ENCODE results near the gene LMX1A. TPM values are rescaled to one million over a fixed set of nuclear protein-coding genes. Genes with fewer than 3 reads are reported as not detected.

Gene LMX1A
- total RNA-seq, 1 experiment from 2014 or later: not detected

DNA sequence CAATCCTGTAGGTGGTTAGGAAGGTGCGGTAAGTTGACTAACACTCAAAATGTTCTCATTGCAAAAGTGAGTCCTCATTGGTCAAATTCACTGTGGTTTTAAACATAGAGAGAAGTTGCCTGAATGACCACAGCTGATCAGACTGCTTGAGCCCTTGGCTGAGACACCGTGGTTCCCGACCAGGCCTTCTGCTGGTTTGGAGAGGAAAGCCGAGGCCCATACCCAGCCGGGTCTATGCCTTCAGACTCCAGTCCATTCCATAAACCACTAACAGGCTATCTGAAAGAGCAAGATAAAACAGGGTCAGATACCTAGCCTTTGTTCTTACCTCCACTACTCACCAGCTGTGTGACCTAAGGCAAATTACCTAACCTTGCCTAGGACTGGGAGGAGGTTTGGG is 133.9 kb downstream of the LMX1A start:
- DNase-seq (ENCODE audit: low spot score): no peak

DNA sequence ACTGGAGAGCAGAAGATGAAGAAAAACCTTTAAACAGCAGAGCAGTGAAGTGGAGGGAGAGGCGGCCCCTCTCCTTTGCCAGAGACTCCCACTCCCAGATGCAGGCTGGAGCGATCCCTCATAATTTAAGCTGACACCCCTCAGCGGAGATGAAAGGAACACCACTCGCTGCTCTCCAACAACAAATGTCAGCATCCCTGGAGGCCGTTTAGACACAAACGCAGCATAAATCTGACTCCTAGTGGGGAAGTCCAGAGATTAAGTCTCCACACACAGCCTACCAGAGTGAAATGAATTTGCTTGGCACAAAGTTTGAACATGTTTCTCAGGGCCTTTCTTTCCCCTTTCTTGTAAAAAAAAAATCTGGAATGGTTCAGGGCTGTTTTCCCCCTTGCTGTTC is 137.8 kb downstream of the LMX1A start:
- no peak for DNase-seq (ENCODE audit: low spot score)

DNA sequence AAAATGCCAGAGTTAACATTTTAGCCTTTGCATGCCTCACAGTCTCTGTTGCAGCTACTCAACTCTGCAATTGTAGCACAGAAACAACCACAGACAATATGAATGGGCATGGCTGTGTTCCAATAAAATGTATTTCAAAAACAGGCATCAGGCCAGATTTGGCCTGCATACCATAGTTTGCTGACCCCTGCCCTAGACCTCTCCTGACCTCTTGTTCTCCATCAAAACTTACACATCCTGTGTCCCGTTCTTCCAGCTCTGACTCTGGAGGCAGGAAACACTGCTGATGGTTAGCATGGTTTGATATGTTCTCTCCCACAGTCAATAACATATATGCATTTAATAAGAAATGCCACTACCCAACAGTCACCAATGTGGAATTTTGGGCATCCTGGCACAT is 138.6 kb downstream of the LMX1A start:
- no peak for DNase-seq (ENCODE audit: low spot score)

DNA sequence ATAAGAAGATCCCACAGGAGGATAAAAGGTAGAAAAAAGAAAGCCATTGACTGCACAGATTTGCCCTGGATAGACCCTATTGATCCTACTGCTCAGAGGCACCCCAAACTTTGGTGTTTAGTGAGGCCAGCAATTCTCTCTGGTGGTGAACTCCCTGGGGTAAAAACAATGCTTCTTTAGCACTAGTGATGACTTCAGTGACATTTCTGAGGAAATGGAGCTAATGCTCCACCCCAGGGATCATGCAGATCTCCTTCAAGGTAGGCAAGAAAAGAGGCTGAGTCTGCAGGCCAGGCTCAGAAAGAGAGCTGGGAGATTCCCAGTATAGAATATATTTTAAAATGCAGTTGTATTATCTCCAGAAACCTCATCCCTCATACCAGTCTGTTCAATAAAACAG is 140.3 kb downstream of the LMX1A start:
- DNase-seq (ENCODE audit: low spot score): no peak

DNA sequence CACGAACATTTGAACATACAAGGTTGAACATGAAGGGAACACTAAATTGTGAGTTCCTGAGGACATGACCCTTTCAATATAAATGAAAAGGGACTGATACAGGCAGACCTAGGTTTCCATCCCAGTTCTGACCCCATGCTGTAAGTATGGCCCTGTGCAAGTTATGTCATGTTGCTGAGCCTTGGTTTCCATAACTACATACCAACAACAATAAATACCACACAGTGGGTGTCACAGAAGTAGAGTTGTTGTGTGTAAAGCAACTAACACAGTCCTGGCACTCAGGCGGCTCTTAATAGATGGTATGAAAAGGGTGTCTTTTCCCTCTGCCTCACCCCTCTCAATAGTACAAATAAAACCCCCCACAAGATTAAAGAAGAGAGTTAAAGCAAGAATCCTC is 140.8 kb downstream of the LMX1A start:
- DNase-seq (ENCODE audit: low spot score): no peak

DNA sequence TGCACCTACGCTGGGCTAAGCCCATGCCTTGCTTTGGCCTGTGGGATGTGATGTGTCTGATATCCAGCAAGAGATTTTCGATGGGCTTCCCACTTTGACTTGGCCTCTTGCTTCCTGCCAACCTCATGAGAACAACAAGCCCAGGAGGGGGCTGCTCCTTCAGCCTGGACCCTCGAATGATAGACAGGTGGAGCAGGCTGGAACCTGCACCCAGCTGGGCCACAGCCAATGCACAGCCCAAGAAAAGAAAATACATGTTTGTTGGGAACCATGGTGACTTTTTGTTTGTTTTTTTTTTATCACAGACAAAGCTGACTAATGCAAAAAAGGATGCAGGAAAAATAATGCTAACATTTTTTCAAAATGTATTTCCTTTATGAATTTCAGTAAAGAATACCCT is 144.3 kb downstream of the LMX1A start:
- no peak for DNase-seq (ENCODE audit: low spot score)

DNA sequence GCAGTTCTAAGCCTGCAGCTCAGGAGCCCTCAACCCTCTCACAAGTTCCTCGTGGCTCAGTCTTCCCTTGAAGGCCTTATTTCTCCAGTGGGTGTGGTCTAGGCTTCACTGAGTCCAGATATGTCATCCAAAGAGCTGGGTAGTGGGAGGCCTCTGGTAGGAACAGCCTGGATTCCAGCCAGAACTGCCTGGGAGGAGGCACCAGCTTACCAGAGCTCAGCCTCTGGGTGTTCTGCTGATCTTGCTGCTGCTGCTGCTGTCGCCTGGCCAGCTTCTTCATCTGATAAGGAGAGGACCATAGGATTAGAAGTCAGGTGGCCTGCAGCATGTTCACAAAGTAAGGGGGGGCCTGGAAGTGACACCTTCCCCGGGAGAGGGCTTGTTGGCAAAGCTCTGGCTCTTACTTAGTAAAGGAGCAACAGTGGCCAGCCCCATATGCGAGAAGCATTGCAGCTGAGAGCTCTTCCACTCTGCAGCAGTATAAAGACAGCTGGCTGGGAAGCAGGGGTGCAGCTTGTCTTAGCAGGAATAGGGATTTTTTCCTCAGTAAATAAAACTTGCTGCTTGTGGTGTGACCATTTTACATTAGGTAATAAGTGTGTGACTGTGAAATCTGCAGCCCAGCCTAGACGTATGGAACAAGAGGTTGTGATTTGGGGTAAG is 148.5 kb downstream of the LMX1A start:
- DNase-seq (ENCODE audit: low spot score): no peak

DNA sequence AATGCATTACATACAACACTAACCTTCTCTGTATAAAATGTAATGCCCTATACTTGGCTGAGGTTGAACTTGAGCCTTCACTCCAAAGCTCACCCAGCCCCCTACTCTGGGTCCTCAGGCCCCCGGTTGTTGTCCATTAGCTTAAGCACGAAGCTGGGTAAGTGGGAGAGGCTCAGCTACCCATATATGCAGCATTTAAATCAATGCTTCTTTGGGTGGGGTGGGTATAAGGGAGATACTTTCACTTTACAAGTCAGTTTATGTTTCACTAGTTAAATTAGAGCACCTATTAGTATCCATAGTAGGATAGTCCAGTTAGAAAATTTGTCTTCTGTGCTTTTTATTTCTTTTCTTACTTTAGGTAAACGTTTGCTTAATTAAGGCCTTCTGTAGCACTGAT is 151.4 kb downstream of the LMX1A start:
- no peak for DNase-seq (ENCODE audit: low spot score)

DNA sequence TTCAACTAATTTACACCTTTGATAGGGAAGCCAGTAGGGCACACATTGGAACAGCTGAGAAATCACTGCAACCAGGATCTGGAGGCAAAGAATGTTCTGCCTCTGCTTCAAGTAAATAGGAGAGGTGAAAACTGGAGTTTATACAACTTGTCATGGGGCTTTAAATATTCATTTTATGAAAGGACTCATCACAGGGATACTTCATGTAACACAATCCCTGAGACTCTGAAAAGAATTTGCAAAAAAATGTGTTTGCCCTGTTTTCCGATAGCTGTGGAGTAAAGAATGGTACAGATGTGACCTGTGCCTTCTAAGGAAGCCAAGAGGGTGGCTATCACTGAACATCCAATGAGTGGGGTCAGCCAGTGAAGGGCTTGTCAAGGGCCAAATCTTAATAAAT is 152.0 kb downstream of the LMX1A start:
- no peak for DNase-seq (ENCODE audit: low spot score)

DNA sequence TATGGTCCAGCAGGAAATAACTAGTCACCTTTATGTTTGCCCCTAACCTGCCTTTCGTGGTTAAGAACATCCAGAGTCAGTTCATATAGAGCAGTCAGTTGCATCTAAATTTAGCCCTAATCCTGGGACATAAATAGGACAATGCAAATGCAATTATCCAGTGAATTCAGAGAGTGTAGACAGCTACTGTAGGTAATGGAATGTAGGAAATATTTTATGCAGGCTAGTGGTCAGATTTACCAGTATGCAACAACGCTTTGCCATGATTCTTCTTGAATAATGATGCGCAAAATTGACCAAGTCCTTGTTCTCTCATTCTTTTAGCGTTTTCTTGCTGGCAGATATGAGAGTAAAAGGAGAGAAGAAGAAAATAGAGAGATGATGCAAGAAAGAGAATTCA is 165.4 kb downstream of the LMX1A start:
- DNase-seq (ENCODE audit: low spot score): no peak

DNA sequence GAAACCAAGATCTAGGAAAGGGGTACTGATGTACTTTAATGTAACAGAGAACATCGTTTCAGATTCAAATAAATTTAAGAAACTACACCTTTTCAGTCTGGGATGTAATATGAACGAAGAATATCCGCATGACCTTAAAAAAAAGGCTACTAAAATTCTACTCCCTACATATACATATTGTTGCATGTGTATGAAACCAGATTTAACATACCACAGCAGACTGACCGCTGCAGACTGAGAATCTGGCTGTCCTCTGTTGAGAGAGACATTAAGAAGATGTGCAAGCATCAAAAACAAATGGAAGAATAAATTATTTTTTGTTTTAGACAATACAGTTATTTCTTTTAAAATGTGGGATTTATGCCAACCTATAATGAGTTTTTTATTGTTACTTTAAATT is 166.6 kb downstream of the LMX1A start:
- DNase-seq (ENCODE audit: low spot score): no peak

DNA sequence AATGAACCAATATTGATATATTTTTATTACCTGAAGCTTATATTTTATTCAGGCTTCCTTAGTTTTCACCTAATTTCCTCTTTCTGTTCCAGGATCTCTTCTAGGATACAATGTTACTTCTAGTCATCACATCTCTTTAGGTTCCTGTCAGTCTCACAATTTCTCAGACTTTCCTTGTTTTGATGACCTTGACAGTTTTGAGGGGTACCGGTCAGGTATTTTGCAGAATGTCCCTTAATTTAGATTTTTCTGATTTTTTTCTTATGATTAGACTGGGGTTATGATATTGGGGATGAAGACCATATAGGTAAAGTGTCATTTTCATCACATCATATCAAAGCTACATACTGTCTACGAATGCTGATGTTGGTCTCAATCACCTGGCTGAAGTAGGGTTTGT is 167.5 kb downstream of the LMX1A start:
- no peak for DNase-seq (ENCODE audit: low spot score)

DNA sequence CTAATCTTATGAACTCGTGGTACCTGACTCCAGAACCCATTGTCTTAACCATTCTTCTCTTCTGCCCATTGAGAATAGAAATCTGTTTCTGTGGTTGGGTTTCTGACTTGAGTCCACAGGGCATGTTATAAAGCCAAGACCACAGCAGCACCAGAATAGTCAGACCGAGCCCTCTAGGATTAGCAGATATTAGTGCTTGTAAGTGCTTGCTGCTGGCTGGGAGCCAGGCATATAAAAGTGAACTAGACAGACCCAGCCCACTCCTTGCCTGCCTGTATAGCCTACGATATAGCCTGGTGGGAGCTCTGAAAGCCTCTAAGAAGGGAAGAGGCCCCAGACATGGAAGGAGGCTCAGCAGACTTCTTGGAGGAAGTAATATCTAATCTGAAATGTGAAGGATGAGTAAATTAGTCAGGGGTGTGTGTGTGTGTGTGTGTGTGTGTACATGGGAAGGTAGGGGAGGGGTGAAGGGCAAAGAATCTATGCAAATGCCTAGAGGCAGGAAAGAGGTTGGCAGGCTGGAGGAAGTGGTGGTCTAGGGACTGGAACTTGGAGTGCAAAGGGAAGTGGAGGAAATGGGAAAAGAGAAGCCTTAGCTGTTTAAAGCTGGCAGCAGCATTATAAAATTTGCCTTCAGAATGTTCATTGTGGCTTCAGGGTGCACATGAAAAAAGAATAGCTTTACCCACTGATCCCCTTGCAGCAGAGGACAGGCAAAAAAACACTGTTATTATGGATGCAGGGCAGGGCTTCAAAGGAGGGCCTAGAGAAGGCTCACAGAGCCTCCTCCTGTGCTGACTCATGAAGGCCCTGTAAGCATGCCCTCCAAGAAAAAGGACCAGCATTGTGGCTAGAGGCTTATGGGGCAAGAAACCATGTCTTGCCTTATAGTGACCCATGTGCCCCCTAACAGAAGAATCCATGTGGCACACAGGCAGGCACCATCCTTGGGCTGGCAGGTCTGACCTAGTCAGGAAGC is 169.2 kb downstream of the LMX1A start:
- no peak for DNase-seq (ENCODE audit: low spot score)

DNA sequence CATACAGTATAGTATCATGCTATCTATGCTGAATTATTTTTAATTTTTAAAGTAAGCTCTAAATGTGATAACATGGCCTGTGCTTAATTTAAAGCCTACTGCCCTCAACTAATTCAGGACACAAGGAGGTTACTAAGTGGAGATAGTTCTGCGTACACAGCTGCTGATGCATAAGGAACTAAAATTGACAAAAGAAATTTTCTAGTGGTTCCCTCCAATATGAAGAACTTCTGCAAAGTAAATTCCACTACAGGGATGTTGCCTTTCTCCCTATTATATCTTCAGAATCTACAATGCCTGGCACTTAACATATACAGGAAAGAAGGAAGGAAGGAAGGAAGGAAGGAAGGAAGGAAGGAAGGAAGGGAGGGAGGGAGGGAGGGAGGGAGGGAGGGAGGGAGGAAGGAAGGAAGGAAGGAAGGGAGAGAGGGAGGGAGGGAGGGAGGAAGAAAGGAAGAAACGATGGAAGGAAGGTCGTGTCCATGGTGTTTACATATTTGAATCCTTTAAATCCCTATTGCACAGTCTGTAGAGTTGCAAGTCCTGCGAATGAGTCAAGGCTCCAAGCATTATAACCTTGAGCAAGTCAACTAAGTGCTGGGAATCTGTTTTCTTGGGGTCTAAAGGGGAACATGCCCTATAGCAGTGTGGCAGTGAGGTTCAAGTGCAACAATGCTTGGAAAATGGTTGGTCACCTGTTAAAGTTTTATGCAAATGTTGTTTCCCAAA is 171.2 kb downstream of the LMX1A start:
- no peak for DNase-seq (ENCODE audit: low spot score)

DNA sequence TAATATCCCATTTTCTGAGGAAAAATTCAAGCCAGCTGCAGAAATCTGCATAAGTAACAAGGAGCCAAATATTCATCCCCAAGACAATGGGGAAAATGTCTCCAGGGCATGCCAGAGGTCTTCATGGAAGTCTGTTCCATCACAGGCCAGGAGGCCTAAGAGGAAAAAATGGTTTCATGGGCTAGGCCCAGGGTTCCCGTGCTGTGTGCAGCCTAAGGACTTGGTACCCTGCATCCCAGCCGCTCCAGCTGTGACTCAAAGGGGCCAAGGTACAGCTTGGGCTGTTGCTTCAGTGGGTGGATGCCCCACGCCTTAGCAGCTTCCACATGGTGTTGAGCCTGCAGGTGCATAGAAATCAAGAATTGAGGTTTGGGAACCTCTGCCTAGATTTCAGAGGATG is 173.5 kb downstream of the LMX1A start:
- no peak for DNase-seq (ENCODE audit: low spot score)

DNA sequence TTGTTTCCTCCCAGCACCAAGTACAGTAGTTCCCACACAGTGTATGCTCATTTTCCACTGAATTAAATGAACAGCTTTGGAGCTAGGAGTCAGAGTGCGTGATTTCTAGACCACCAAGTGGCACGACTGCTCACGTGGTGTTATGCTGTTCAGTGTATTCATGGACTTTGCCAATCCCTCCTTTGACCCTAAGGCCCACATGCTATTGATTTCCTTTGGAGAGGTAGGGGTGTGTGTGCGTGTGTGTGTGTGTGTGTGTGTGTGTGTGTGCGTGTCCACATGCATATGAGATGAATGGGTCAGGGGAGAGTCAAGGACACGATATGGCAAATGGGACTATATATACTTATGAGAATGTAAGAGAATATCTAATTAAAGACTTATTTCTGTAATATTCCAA is 177.2 kb downstream of the LMX1A start:
- no peak for DNase-seq (ENCODE audit: low spot score)

DNA sequence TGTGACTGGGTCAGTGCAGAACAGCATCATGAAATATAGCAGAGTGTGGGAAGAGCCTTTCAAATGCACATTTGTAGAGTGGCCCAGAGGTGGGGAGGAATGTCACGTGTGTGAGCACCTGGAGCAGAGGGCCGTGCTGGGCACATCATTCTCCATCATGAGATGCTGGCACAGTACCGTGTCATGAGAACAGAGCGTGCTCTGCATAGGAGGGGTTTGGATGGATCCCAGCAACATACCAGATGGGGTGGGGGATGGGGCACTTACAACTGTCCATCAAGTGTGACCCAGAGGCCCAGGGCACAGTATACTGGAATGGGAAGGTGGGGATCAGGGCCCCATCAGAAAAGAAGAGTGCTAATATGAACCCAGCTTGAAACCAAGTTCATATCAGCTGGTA is 182.0 kb downstream of the LMX1A start:
- DNase-seq (ENCODE audit: low spot score): no peak

DNA sequence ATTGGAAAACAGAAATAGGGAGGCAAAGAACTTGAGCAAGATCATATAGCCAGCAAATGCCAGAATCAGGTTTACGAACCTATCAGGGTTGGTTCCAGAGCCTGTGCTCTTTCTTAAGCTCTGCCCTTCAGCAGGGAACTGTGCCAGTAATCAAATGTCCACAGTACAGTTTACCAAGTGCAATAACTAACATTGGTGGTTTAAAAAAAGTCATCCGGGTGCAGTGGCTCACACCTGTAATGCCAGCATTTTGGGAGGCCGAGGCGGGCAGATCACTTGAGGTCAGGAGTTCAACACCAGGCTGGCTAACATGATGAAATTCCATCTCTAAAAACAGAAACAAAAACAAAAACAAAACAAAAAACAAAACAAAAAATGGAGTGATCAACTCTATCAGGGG is 182.7 kb downstream of the LMX1A start:
- no peak for DNase-seq (ENCODE audit: low spot score)

DNA sequence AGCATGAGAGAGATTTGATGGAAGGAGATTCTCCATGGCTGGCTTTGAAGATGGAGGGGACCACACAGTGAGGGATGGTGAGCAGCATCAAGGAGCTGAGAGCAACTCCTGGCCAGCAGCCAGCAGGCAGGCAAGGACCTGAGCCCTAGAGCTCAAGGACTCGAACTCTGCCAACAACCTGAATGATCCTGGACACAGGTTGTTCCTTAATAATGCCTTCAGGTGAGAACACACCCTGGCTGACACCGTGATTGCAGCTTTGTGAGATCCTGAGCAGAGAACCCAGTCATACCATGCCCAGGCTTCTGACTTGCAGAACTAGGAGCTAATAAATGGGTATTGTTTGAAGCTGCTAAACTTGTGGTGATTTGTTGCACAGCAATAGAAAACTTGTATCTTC is 183.1 kb downstream of the LMX1A start:
- DNase-seq (ENCODE audit: low spot score): no peak

DNA sequence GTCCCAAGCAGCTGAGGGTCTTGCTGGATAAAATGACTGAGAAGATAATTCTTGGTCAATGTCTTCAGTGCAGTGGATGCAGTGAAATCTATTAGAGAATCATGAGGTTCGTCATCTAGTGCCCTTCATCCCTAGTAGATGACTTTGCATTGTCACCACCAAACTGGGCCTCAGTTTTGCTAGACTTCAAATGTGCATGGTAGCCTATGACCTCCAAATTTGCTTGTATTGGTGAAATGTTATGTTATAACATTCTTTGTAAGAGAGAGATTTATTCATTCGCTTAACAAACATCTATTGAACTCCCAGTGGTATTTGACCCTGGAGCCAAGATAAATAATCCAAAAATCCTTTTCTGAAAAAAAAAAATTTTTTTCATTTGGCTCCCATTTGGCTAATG is 183.8 kb downstream of the LMX1A start:
- no peak for DNase-seq (ENCODE audit: low spot score)

DNA sequence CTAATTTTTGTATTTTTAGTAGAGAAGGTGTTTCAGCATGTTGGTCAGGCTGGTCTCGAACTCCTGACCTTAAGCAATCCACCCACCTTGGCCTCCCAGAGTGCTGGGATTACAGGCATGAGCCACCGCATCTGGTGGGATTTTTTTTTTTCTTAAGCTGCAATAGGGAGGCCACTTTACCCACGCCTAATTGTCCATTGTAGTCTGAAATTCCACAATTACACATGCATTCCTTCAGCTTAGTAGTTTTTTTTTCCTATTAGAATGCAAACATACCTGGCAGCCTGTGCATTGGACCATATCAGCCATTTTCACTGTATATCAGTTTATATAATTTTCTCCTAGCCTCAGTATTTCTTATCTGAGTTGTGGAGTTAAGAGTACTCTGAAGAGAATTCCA is 186.8 kb downstream of the LMX1A start:
- no peak for DNase-seq (ENCODE audit: low spot score)

DNA sequence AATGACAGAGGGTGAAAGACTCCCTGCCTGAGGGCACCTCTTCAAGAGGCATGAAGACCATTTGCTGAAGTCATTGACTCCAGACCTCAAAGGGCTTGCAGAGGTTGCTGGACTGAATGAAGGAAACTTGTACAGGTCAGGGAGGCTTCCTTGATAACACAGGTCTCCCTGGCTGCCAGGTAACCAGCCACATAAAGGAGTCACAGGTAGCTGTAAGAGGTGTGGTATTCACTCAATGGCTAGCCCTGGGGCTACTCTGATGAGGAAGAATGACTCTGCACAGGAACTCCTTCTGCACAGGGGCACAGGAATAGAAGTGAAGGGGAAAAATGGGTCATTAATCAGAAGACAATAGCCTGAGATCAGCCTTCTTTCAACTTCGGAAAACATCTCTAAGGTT is 187.5 kb downstream of the LMX1A start:
- DNase-seq (ENCODE audit: low spot score): no peak

DNA sequence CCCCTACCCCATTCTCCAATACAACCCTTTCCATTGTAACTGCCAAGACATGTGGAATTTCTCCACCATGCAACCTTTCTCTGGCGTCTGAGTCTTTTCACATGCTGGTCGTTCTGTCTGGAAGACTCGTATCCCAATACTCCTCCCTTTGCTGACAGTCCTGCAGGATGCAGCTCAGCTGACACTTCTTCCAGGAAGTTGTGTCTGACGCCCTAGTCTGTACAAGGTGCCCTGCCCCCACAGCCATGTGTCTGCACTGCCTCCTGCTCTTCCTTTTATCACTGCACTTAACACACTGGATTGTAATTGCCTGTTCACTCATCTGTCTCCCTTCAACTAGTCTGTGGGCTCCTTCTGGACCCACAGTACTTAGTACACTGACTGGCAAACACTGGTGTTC is 188.0 kb downstream of the LMX1A start:
- no peak for DNase-seq (ENCODE audit: low spot score)

All from A172 (cell line).